Fibroblast of the conjunctiva (primary cell): ENCODE measurements around the gene AFF3.

ENCODE experiments used
- DNase-seq: peaks from one replicate; pipeline ENCODE4 v3.0.0-alpha.2; 2010; ENCODE audit warnings: low read depth

The AFF3 gene

GRCh38 chr2:100008956-100009355 is 133.4 kb downstream of the AFF3 start:
- DNase-seq, result no peak

- no peak for DNase-seq
Observed at GRCh38 chr2:100006516-100006915, 135.9 kb downstream of the AFF3 start.

GRCh38 chr2:100004959-100005387 is 137.4 kb downstream of the AFF3 start:
- no peak for DNase-seq

DNA sequence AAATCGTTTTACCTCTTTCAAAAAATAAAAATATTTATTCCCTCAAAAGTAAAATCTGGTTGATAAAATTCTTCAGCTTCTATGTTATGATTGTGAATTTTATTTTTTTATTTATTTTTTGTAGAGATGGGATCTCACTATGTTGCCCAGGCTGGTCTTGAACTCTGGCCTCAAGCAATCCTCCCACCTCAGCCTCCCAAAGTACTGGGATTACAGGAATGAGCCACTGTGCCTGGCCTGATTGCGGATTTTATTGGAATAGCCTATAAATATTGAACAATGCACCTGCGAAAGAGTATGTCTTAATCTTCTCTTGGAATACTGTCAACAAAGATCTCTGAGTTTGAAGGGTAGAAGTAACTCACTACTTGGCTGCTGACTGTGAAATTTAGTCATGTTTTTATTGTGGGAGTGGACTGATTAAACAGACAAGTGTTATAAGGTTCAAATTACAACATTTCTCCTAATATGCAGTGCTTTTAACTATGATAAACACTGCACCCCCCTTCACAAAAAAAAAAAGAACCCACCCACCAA is 138.0 kb downstream of the AFF3 start:
- DNase-seq, result no peak

DNA sequence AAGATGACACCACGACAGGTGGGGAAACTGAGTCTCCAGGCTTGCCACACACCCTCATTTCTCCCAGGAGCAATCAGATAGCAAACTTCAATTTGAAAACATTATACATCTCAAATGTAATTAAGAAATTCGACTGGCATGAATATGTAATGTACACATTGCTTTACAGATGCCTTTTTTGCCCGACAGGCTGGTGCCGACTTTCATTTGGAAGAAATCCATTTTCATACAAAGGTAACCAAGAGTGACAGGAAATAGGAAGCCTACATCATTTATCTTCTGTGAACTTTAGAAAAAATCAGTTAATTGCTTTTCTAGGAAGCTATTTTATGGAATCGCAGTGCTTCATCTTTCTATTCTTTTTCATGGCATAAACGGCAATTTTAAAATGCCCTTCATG is 140.3 kb downstream of the AFF3 start:
- no peak for DNase-seq

GRCh38 chr2:100000915-100001707 is 141.3 kb downstream of the AFF3 start:
- no peak for DNase-seq

- no peak for DNase-seq
Observed at GRCh38 chr2:99998651-99999320, 143.6 kb downstream of the AFF3 start.

- no peak for DNase-seq
Observed at GRCh38 chr2:99989905-99990304, 152.5 kb downstream of the AFF3 start.

DNA sequence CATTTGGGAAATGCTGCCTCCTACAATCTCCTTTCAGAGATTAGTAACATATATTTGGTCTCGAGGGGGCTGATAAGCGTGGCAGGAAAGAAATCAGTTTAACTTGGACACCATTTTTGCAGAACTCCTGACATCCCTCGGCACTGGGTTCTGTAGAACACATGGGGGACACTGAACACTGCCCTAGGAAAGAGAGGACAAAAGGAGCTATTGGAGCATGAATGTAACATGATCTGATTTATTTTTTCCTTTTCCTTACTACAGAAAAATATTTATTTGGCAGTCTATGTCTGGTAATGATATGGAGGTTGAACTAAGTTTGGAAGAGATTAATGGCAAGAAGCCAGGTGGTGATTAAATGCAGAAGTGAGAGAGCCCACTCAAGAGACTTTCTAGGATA is 153.8 kb downstream of the AFF3 start:
- DNase-seq, result no peak

GRCh38 chr2:99987160-99987559 is 155.2 kb downstream of the AFF3 start:
- DNase-seq, result no peak

- peak; percentile 74 for DNase-seq
Observed at GRCh38 chr2:99984799-99985515, 157.4 kb downstream of the AFF3 start.

DNA sequence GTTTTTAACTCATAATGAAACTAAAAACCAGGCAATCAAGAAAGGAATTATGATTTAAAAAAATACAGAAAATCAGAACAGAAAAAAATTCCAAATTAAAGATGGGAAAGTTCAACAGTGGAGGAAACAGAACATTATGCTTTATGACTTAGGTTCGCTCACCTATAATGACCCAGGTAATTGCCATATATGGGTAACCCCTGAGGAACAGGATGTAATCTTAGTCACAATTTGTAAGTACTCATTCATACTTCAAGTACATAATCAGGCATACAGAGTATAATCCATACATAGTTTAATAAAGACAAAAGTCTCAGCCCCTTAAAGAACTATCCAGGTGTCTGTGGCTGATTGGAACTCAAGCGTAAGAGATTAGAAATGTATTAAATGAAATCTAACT is 159.6 kb downstream of the AFF3 start:
- DNase-seq, result no peak

DNA sequence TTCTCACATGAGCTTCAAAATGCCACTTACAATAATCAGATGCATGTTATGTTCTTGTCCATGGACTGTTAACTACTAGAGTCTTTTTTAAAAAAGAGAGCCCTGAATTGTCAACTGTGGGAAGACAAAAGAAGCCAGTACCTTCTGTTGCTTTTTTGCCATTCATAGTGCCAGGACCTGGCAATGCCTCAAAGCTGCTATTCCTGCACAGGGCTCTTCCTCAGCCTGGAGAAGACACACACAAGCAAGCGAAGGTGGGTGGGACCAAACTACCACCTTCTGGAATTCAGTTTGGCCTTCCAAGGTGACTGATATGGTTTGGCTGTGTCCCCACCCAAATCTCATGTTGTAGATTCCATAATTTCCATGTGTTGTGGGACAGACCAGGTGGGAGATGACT is 160.6 kb downstream of the AFF3 start:
- no peak for DNase-seq

DNA sequence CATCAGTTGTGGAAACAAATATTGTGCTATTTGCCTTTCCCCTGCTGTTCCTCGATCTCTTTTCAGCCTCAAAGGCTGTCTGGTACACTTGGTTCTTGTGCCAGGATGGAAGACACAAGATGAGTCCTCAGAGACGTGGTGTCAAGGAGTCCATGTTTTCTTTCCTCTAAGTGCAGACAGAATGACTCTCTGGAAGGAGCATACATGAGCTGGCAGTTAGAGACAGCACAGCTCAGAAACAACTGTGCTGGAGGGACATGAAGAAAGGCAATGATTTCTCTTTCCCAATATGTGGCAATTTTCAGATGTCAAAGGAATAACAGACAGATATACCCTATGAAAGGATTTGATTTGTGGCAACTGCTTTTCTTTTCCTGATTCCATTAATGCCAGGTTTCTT is 162.2 kb downstream of the AFF3 start:
- DNase-seq, result no peak

GRCh38 chr2:99977966-99978365 is 164.4 kb downstream of the AFF3 start:
- no peak for DNase-seq

- DNase-seq, result peak; percentile 47
Observed at GRCh38 chr2:99975386-99975785, 167.0 kb downstream of the AFF3 start.

- DNase-seq, result peak; percentile 16
Observed at GRCh38 chr2:99974682-99975375, 167.6 kb downstream of the AFF3 start.

DNA sequence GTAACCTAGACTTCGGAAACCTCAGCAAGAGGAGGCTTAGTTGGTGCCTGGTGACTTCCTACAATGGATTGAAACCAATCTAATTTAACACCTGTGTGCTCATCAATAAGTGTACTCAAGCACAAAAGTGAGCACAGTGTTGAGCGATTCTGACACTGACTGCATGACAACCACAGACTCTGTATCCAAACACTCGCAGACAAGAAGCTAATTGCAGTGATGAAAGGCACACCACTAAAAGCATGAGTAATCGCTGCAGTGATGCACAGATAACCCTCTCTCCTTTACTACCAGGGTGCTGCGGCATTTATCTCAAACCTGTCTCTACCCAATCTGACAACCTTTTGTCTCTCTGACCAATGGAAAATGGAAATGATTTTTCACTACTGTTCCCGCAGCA is 168.1 kb downstream of the AFF3 start:
- DNase-seq, result no peak

- no peak for DNase-seq
Observed at GRCh38 chr2:99971326-99971900, 171.0 kb downstream of the AFF3 start.

- DNase-seq, result no peak
Observed at GRCh38 chr2:99970292-99970868, 172.0 kb downstream of the AFF3 start.

- DNase-seq, result no peak
Observed at GRCh38 chr2:99961196-99961913, 181.0 kb downstream of the AFF3 start.
